Uterus (tissue), 4 donors: ENCODE measurements around the gene DNAAF1. TPM values are rescaled to one million over a fixed set of nuclear protein-coding genes. Genes with fewer than 3 reads are reported as not detected.

ENCODE experiments used
- DNase-seq, 2 donors: peaks; one replicate each; pipeline ENCODE4 v3.0.0-alpha.2; 2019 to 2020
- H3K27ac ChIP-seq, 2 donors: fragments of 200-600 bp; sonication (generic); 1 replicate in 1 of 2; 2 replicates in 1 of 2; pipeline ENCODE4 v1.5.1; 2016 to 2018
- H3K27me3 ChIP-seq, 2 donors: fragments of 200-600 bp; sonication (generic); one replicate each; pipeline ENCODE4 v1.5.1; 2018 to 2019; ENCODE audit warnings: control low read depth in 1 of 2
- H3K36me3 ChIP-seq, 2 donors: fragments of 200-600 bp; sonication (generic); one replicate each; pipeline ENCODE4 v1.5.1; 2019; ENCODE audit warnings: control low read depth in 1 of 2
- H3K4me1 ChIP-seq, 2 donors: fragments of 200-600 bp; sonication (generic); one replicate each; pipeline ENCODE4 v1.5.1; 2018 to 2019; ENCODE audit warnings: control low read depth in 1 of 2
- H3K4me3 ChIP-seq, 2 donors: fragments of 200-600 bp; sonication (generic); 1 replicate in 1 of 2; 2 replicates in 1 of 2; pipeline ENCODE4 v1.5.1; 2018 to 2019; ENCODE audit warnings: mild to moderate bottlenecking in 1 of 2
- H3K9me3 ChIP-seq, 2 donors: fragments of 200-600 bp; sonication (generic); one replicate each; pipeline ENCODE4 v1.5.1; 2019; ENCODE audit warnings: control low read depth in 1 of 2
- POLR2A ChIP-seq, 2 donors: fragments of 450-650 bp; IDR thresholded peaks; one replicate each; pipeline ENCODE4 v1.6.1; 2016; ENCODE audit warnings: antibody characterized with exemption in 2 of 2, mild to moderate bottlenecking in 1 of 2, moderate library complexity in 1 of 2
- intact Hi-C: fragments of 100-400 bp; cut with DNase I; formaldehyde crosslinking; loops from one replicate; pipeline ENCODE4 v1.15.1; 2023; ENCODE audit warnings: low total_unique reads
- total RNA-seq, 4 donors: library from RNA; depleted of rRNA in 3 of 4; stranded (reverse); fragments of >200 nt in 3 of 4; gene quantifications; one replicate each; pipeline versions ENCODE4 v1.1.0 to v1.2.4, GENCODE V29; 2014 to 2023
- TF ChIP-seq, protein P1 (sequence below), 4 experiments: fragments of 200-600 bp in 2 of 4; fragments of 450-650 bp in 2 of 4; sonication (generic) in 2 of 4; IDR thresholded peaks; one replicate each; pipeline ENCODE4 v1.5.1; 2016 to 2019; ENCODE audit warnings: antibody characterized with exemption in 4 of 4, mild to moderate bottlenecking in 2 of 4, moderate library complexity in 1 of 4
- donor health status: DM: yes; HTN: yes; CAD: no.

The DNAAF1 gene
- total RNA-seq, 4 donors from 2014 or later: 0.77 to 8.2 (median 2.7) TPM

DNA sequence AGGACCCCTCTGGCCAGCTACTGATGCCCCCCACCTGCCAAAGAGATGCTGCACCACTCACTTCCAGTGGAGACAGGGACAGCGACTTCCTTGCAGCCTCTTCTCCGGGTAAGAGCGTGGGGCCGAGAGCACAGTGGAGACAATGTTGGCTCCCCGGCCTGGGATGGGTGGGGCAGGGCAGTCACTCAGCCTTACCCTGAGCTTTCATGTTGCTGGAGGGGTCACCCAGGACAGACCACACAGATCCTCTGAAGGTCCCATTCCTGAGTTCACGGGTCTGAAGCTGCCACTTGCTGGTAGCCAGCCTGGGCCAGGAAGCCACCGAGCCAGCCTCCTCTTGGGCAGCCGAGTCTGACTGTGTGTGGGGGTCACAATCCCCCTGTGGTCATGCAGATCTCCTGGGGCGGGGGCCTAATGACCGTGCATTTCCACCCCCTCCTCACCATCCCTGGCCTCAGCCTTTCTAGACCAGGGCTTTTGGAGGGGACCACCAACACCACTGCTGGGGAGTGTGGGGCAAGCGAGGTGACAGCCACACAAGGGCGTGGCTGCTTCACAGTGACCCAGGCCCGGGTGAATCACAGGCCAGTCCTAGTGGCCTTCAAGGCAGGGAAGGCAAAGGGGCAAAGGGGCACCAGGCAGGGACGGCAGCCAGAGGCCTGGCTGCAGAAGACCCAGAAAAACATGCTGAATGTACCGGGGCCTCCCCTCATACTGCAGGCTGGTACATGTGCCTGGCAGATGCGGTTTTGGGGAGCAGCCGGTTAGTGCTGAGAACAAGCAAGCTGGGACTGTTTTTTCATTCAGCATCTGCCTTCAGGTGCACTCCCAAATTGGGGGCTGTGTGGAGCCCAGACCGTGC is 31.3 kb downstream of the DNAAF1 start:
- Histone ChIP-seq H3K27ac (peak overlapping the region; percentile 78 to 89), H3K36me3 (no peaks in the 10 kb centered on the region), H3K27me3 (no peaks in the 10 kb centered on the region), H3K4me3 (no peak overlapping the region), H3K4me1 (peaks cover 0 to 15% of the 10 kb centered on the region in 2 donors), H3K9me3 (no peaks in the 10 kb centered on the region)
- no peak for DNase-seq
- intact Hi-C loops: no loop called here
- TF ChIP-seq, protein P1, sequence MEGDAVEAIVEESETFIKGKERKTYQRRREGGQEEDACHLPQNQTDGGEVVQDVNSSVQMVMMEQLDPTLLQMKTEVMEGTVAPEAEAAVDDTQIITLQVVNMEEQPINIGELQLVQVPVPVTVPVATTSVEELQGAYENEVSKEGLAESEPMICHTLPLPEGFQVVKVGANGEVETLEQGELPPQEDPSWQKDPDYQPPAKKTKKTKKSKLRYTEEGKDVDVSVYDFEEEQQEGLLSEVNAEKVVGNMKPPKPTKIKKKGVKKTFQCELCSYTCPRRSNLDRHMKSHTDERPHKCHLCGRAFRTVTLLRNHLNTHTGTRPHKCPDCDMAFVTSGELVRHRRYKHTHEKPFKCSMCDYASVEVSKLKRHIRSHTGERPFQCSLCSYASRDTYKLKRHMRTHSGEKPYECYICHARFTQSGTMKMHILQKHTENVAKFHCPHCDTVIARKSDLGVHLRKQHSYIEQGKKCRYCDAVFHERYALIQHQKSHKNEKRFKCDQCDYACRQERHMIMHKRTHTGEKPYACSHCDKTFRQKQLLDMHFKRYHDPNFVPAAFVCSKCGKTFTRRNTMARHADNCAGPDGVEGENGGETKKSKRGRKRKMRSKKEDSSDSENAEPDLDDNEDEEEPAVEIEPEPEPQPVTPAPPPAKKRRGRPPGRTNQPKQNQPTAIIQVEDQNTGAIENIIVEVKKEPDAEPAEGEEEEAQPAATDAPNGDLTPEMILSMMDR (IDR thresholded peaks at IDR 0.05): no peak
- TF ChIP-seq POLR2A (IDR thresholded peaks at IDR 0.05): no peak

DNA sequence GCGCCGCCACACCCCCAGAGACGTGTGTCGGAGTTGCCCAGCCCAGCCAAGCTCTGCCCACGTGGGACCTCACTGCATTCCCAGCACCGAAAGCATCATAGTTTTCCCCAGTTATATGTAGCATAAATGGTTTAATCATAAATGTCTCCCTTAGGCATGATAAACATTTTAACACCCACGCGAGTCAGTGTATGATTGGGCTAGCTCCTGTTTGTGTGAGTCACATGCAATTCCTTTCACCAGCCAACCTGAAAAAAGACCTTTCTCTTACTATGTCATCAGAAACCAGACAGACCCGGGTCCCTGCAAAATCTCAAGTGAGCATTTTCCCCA is 32.6 kb downstream of the DNAAF1 start:
- Histone ChIP-seq H3K4me3 (no peak overlapping the region), H3K9me3 (no peaks in the 10 kb centered on the region), H3K4me1 (peaks cover 0 to 15% of the 10 kb centered on the region in 2 donors), H3K27ac (peak overlapping the region; percentile 78 to 89), H3K27me3 (no peaks in the 10 kb centered on the region), H3K36me3 (no peaks in the 10 kb centered on the region)
- intact Hi-C loops: no loop called here
- no peak for TF ChIP-seq POLR2A (IDR thresholded peaks at IDR 0.05)
- TF ChIP-seq, protein P1 (IDR thresholded peaks at IDR 0.05): no peak
- peak in 1 of 2 donors; percentile 21 for DNase-seq

DNA sequence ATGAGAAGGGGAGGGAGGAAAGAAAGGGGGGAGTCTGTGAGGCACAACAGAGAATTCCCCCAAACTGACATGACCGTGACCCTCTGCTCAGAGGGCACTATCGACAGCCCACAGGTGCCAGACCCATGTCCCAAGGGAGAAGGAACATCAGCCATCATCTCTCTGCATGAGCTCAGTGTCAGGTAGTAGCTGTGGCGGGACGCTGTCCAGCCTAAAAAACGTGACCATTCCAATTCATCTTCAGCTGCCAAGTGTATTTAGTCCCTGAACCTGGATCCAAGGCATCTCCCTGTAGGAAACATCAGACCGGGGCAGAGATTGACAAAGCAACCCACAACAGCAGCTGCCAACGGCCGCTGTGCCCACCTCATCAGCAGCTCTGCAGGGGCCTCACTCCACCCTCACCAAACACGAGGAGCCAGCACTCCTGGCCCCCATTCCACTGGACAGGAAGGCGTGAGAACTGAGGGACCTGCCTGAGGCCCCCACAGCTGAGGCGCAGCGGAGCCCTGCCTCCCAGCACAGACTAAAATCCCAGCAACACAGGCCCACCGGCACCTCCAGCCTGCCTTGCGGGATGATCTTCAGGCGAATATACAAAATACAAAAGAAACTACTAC is 33.1 kb downstream of the DNAAF1 start:
- Histone ChIP-seq H3K27me3 (no peaks in the 10 kb centered on the region), H3K36me3 (no peaks in the 10 kb centered on the region), H3K4me1 (peaks cover 0 to 15% of the 10 kb centered on the region in 2 donors), H3K9me3 (no peaks in the 10 kb centered on the region), H3K4me3 (no peak overlapping the region), H3K27ac (peak overlapping the region; percentile 78 to 89)
- TF ChIP-seq, protein P1 (IDR thresholded peaks at IDR 0.05): no peak
- TF ChIP-seq POLR2A (IDR thresholded peaks at IDR 0.05): no peak
- intact Hi-C loops: no loop called here
- DNase-seq: peak in 1 of 2 donors; percentile 36

DNA sequence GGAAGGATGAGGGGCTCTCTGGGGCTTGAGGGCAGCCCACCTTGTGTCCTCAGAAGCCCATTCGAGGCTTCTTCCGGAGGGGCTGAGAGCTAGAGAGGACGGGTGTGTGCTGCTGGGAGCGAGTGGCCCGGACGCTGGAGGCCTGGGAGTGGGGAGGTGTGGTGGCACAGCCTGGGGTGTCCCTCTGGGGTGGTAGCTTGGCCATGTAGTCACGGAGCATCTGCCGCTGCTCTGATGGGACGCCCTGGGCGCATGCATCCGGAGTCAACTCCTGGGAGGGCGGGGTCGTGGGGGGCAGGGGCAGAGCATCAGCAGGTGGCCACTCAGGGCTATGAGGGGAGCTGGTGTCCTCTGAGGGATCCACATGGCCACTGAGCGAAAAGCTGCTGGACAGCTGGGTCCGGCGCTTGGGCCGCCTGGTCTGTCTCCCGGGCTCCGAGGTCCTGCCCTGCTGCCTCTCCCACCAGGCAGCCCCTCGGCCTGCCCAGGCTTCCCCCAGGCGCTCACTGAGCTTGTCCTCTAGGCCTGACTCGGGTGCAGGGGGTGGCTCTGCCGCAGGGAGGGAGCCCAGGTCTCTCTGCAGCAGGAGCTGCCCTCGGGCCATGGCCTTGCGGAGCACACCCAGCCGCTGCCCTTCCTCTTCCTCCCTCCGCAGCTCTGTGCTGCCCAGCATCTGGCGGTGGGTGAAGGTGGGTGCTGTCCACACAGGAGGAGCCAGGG is 33.9 kb downstream of the DNAAF1 start:
- H3K9me3 ChIP-seq: no peaks in the 10 kb centered on the region
- no peaks in the 10 kb centered on the region for H3K36me3 ChIP-seq
- intact Hi-C loops: no loop called here
- H3K27ac ChIP-seq: peak overlapping the region; percentile 78 to 89
- no peak for DNase-seq
- no peak for TF ChIP-seq POLR2A (IDR thresholded peaks at IDR 0.05)
- TF ChIP-seq, protein P1 (IDR thresholded peaks at IDR 0.05): no peak
- no peaks in the 10 kb centered on the region for H3K27me3 ChIP-seq
- peaks cover 0 to 15% of the 10 kb centered on the region in 2 donors for H3K4me1 ChIP-seq
- no peak overlapping the region for H3K4me3 ChIP-seq
